Choroid plexus epithelial cell (primary cell): ENCODE data around the gene DBX2.

Experiments
- DNase-seq: peaks from one replicate; pipeline ENCODE4 v3.0.0-alpha.2; 2010; ENCODE audit warnings: low read depth
- H3K4me3 ChIP-seq: 2 replicates; pipeline ENCODE4 v1.5.1; 2011; ENCODE audit warnings: low read depth, mild to moderate bottlenecking, control low read depth, low read length, moderate library complexity
- CTCF ChIP-seq: conservative IDR thresholded peaks from 2 replicates; pipeline ENCODE4 v1.5.1; 2011; ENCODE audit warnings: low read depth, mild to moderate bottlenecking, control low read depth, inconsistent platforms, low read length, moderate library complexity

The DBX2 gene

GRCh38 chr12:44968965-44969364, 81.9 kb downstream of the DBX2 start:
- DNase-seq, result no peak
- no peak for TF ChIP-seq CTCF
- no peak overlapping the region for H3K4me3 ChIP-seq
